ENCODE measurements around the gene MADD. TPM values are rescaled to one million over a fixed set of nuclear protein-coding genes. Genes with fewer than 3 reads are reported as not detected.
A peak's percentile ranks its signal among the peaks of the same experiment; 100 is the strongest.

MADD gene
- polyA plus RNA-seq (46.1 and 66.9 TPM in 2 replicates), polyA minus RNA-seq (79.1 and 92.6 TPM in 2 replicates)

GRCh38 chr11:47269829-47270305 is at the start of gene MADD:
Gene MADD, plus strand, starts transcription at chr11:47270133.
- Histone ChIP-seq H2AFZ (ENCODE audit: low read depth, low read length) (peak within 1 kb of the TSS; percentile 51), H4K20me1 (ENCODE audit: insufficient read depth) (peaks cover 3% of the 10 kb centered on the region), H3F3A (ENCODE audit: insufficient read depth, low read length, poor library complexity, severe bottlenecking) (peaks cover 4% of the 10 kb centered on the region), H3K9ac (ENCODE audit: low read length) (peak within 1 kb of the TSS; percentile 84), H3K9me3 (ENCODE audit: low read length) (no peaks in the 10 kb centered on the region), H3K4me2 (ENCODE audit: low read length) (peak within 1 kb of the TSS; percentile 76), H3K27ac (ENCODE audit: low read length) (peak within 1 kb of the TSS; percentile 89), H3K9me2 (ENCODE audit: insufficient read depth, low read length) (no peaks in the 10 kb centered on the region), H3K79me2 (replicated peaks; ENCODE audit: insufficient read depth, low read length) (peaks cover 37% of the 10 kb centered on the region), H3K27me3 (ENCODE audit: insufficient read depth, low read depth, low read length) (no peaks in the 10 kb centered on the region), H3K4me3 (ENCODE audit: low read length) (peak within 1 kb of the TSS; percentile 75), H3K36me3 (ENCODE audit: insufficient read depth, low read length) (peaks cover 6% of the 10 kb centered on the region)
- TF ChIP-seq CTCF (IDR thresholded peaks at IDR 0.05; ENCODE audit: poor library complexity, severe bottlenecking) (peak; percentile 25), POLR2AphosphoS5 (IDR thresholded peaks at IDR 0.05) (peak; percentile 73), SMC3 (conservative IDR thresholded peaks at IDR 0.05; ENCODE audit: poor library complexity) (no peak), RAD21 (conservative IDR thresholded peaks at IDR 0.05) (peak; percentile 31), TAF1 (IDR thresholded peaks at IDR 0.05; ENCODE audit: low read depth) (no peak), EZH2 (IDR thresholded peaks at IDR 0.05; ENCODE audit: borderline replicate concordance, insufficient read depth, low read length, poor library complexity, severe bottlenecking) (no peak), MXI1 (conservative IDR thresholded peaks at IDR 0.05; ENCODE audit: poor library complexity, severe bottlenecking) (no peak), EP300 (conservative IDR thresholded peaks at IDR 0.05; ENCODE audit: poor library complexity, severe bottlenecking) (peak; percentile 17)
- TF ChIP-seq, protein P1, sequence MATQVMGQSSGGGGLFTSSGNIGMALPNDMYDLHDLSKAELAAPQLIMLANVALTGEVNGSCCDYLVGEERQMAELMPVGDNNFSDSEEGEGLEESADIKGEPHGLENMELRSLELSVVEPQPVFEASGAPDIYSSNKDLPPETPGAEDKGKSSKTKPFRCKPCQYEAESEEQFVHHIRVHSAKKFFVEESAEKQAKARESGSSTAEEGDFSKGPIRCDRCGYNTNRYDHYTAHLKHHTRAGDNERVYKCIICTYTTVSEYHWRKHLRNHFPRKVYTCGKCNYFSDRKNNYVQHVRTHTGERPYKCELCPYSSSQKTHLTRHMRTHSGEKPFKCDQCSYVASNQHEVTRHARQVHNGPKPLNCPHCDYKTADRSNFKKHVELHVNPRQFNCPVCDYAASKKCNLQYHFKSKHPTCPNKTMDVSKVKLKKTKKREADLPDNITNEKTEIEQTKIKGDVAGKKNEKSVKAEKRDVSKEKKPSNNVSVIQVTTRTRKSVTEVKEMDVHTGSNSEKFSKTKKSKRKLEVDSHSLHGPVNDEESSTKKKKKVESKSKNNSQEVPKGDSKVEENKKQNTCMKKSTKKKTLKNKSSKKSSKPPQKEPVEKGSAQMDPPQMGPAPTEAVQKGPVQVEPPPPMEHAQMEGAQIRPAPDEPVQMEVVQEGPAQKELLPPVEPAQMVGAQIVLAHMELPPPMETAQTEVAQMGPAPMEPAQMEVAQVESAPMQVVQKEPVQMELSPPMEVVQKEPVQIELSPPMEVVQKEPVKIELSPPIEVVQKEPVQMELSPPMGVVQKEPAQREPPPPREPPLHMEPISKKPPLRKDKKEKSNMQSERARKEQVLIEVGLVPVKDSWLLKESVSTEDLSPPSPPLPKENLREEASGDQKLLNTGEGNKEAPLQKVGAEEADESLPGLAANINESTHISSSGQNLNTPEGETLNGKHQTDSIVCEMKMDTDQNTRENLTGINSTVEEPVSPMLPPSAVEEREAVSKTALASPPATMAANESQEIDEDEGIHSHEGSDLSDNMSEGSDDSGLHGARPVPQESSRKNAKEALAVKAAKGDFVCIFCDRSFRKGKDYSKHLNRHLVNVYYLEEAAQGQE (IDR thresholded peaks at IDR 0.05; ENCODE audit: borderline replicate concordance), result peak; percentile 33

- H3K36me3 ChIP-seq (ENCODE audit: insufficient read depth, low read length), result no peaks in the 10 kb centered on the region
- H3K4me3 ChIP-seq (ENCODE audit: low read length), result no peak overlapping the region
- H3F3A ChIP-seq (ENCODE audit: insufficient read depth, low read length, poor library complexity, severe bottlenecking), result no peaks in the 10 kb centered on the region
- H3K9ac ChIP-seq (ENCODE audit: low read length), result no peak overlapping the region
- no peak for TF ChIP-seq MXI1 (conservative IDR thresholded peaks at IDR 0.05; ENCODE audit: poor library complexity, severe bottlenecking)
- TF ChIP-seq EZH2 (IDR thresholded peaks at IDR 0.05; ENCODE audit: borderline replicate concordance, insufficient read depth, low read length, poor library complexity, severe bottlenecking), result no peak
- no peak for TF ChIP-seq RAD21 (conservative IDR thresholded peaks at IDR 0.05)
- TF ChIP-seq POLR2AphosphoS5 (IDR thresholded peaks at IDR 0.05), result no peak
- TF ChIP-seq EP300 (conservative IDR thresholded peaks at IDR 0.05; ENCODE audit: poor library complexity, severe bottlenecking), result no peak
- TF ChIP-seq TAF1 (IDR thresholded peaks at IDR 0.05; ENCODE audit: low read depth), result no peak
- TF ChIP-seq, protein P1 (IDR thresholded peaks at IDR 0.05; ENCODE audit: borderline replicate concordance), result no peak
- TF ChIP-seq SMC3 (conservative IDR thresholded peaks at IDR 0.05; ENCODE audit: poor library complexity), result no peak
- TF ChIP-seq CTCF (IDR thresholded peaks at IDR 0.05; ENCODE audit: poor library complexity, severe bottlenecking), result no peak
- no peaks in the 10 kb centered on the region for H3K27me3 ChIP-seq (ENCODE audit: insufficient read depth, low read depth, low read length)
- H3K9me3 ChIP-seq (ENCODE audit: low read length), result no peaks in the 10 kb centered on the region
- no peak overlapping the region for H3K27ac ChIP-seq (ENCODE audit: low read length)
- H3K9me2 ChIP-seq (ENCODE audit: insufficient read depth, low read length), result no peaks in the 10 kb centered on the region
- H4K20me1 ChIP-seq (ENCODE audit: insufficient read depth), result no peaks in the 10 kb centered on the region
- no peak overlapping the region for H3K4me2 ChIP-seq (ENCODE audit: low read length)
- H3K79me2 ChIP-seq (replicated peaks; ENCODE audit: insufficient read depth, low read length), result no peaks in the 10 kb centered on the region
- H2AFZ ChIP-seq (ENCODE audit: low read depth, low read length), result no peak overlapping the region
These were observed 49.5 kb upstream of the MADD start for GRCh38 chr11:47220401-47220821.
